NB4 (cell line): ENCODE data around the gene BCAR3.

Experiments
- DNase-seq: peaks from one replicate; pipeline ENCODE4 v3.0.0; 2010; ENCODE audit warnings: low read depth
- H3K4me3 ChIP-seq: one replicate; pipeline ENCODE4 v1.5.1; 2011; ENCODE audit warnings: mild to moderate bottlenecking, low read depth, low read length, moderate library complexity
- MYC ChIP-seq: IDR thresholded peaks from 2 replicates; pipeline ENCODE4 v1.6.1; 2011; ENCODE audit warnings: low read depth, low read length
- POLR2A ChIP-seq: IDR thresholded peaks from 2 replicates; pipeline ENCODE4 v1.6.1; 2011; ENCODE audit warnings: mild to moderate bottlenecking; ENCODE audit not compliant: insufficient read length; ENCODE audit errors: extremely low read depth
- TF ChIP-seq, protein P1 (sequence below): IDR thresholded peaks from one replicate; pipeline ENCODE4 v1.5.1; 2012; ENCODE audit warnings: low read depth, low read length
- TF ChIP-seq, protein P2 (sequence below): IDR thresholded peaks from 2 replicates; pipeline ENCODE4 v1.6.1; 2011; ENCODE audit warnings: low read depth, low read length

The BCAR3 gene

GRCh38 chr1:93710499-93711453 lies 29.1 kb upstream of the BCAR3 start:
- no peak for DNase-seq
- no peak overlapping the region for H3K4me3 ChIP-seq
- TF ChIP-seq POLR2A (no peak), MYC (no peak)
- TF ChIP-seq, protein P1, sequence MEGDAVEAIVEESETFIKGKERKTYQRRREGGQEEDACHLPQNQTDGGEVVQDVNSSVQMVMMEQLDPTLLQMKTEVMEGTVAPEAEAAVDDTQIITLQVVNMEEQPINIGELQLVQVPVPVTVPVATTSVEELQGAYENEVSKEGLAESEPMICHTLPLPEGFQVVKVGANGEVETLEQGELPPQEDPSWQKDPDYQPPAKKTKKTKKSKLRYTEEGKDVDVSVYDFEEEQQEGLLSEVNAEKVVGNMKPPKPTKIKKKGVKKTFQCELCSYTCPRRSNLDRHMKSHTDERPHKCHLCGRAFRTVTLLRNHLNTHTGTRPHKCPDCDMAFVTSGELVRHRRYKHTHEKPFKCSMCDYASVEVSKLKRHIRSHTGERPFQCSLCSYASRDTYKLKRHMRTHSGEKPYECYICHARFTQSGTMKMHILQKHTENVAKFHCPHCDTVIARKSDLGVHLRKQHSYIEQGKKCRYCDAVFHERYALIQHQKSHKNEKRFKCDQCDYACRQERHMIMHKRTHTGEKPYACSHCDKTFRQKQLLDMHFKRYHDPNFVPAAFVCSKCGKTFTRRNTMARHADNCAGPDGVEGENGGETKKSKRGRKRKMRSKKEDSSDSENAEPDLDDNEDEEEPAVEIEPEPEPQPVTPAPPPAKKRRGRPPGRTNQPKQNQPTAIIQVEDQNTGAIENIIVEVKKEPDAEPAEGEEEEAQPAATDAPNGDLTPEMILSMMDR, result no peak
- TF ChIP-seq, protein P2, sequence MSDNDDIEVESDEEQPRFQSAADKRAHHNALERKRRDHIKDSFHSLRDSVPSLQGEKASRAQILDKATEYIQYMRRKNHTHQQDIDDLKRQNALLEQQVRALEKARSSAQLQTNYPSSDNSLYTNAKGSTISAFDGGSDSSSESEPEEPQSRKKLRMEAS, result no peak

DNA sequence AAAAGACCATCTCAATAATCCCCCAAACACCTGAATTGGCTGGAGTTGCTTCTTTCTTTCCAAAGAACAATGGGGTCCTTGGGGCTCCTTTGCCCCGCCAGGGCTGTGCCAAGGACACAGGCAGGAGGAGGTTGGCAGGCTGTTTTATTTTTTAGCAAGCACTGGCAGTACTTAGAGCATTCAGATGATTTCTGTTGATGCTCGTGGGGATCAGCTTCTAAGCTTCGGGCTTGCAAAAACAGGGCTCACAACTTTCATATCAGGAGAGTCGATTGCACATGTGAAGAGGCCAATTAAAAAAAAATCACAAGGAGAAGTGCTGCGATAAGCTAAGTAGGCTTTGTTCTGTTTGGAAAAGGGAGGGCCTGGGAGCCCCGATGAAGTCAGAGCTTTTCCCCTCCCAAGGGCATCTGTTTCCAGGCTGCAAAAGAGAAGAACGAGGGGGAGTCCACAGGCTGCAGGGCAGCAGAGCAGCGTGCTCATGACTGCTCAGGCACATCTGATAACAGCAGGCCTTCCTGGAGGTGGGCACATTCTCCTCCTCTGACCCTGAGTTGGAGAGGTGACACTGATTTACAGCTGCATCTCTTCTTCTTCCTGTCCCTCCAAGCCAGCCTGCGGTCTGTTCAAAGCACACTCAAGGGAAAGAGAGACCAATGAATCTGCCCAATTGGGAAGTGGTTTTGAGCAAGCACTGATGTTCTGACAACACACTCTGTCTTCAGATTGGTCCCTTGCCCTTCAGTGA lies 27.3 kb upstream of the BCAR3 start:
- no peak for DNase-seq
- TF ChIP-seq, protein P1, result no peak
- TF ChIP-seq POLR2A (no peak), MYC (no peak)
- TF ChIP-seq, protein P2, result no peak

GRCh38 chr1:93707956-93708355 lies 26.3 kb upstream of the BCAR3 start:
- H3K4me3 ChIP-seq, result no peak overlapping the region
- TF ChIP-seq, protein P1, result no peak
- TF ChIP-seq POLR2A, result no peak
- TF ChIP-seq, protein P2, result no peak
- no peak for TF ChIP-seq MYC
- DNase-seq, result no peak

More for the DNA sequence above, 27.3 kb upstream of the BCAR3 start:
- no peak overlapping the region for H3K4me3 ChIP-seq

DNA sequence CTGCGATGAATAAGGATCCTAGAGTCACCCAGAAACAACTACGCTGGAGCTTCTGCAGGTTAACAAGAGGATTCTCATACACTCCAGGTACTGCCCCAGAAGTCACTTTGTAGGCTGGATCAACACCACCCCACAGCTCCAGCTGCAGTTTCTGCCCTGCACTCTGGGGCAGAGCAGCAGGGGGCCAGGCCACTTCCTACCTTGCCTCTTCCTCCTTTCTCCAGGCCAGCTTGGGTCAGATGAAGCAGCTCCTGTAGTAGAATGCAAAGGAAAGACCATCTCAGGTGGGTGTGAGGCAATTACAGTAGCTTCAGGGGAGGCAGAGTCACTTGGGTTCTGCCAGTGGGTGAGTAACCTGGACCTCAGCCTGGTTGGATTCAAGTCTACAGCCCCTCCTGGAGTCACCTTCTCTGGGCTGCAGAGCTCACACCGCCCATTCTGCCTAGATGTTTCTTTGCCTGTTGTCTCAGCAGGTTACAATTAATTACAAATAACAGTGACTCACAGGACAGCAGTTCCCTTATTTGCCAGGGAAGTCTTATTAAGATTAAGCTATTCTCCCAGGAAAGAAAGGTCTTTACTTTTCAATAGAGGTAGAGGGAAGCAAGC lies 24.4 kb upstream of the BCAR3 start:
- DNase-seq, result peak; percentile 23
- TF ChIP-seq, protein P1, result no peak
- H3K4me3 ChIP-seq, result no peak overlapping the region

GRCh38 chr1:93704052-93704451 lies 22.4 kb upstream of the BCAR3 start:
- DNase-seq, result no peak
- H3K4me3 ChIP-seq, result no peak overlapping the region
- TF ChIP-seq, protein P2, result no peak
- TF ChIP-seq, protein P1, result no peak
